ENCODE measurements around the gene GABPB2. TPM values are rescaled to one million over a fixed set of nuclear protein-coding genes. Genes with fewer than 3 reads are reported as not detected.

The GABPB2 gene
- total and polyA plus RNA-seq, 9 donors = 3.7 to 8.2 (median 4.9) TPM

DNA sequence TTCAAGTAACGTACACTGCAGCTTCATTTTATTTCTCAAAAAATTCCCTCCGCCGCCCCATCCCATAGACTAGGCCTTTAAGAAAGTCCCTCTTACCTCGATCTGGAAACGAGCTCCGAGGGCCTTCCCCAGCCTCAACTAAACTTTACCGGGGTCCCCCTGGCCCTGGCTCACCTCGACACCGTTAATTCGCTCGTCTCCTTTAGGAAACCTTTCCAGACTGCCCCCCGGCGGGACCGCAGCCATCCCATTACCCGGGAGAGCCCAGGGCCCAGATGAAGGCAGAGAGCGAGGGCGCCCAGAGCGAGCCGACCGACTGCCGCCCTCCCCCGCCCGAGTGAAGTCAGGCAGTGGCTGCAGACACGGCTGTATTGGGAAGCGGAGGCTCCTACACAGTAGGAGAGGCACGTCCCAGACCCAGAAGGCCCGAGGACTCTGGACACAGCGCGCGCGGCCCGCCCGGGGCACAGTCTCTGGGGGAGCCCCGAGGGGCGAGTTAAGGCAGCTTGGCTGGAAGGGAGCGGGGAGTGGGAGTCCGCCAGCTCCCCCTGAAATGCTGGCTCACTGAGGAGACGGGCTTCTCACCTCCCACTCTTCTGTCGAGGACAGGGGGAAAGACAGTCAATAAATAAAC is 61.3 kb downstream of the GABPB2 start:
- Histone ChIP-seq H3K27me3 (ENCODE audit: control insufficient read depth, insufficient read depth, low read length) (no peaks in the 10 kb centered on the region), H3K36me3 (ENCODE audit: control insufficient read depth, insufficient read depth, low read length) (peaks cover 37% of the 10 kb centered on the region), H3K4me1 (ENCODE audit: control insufficient read depth, insufficient read depth, low read length) (peaks cover 24% of the 10 kb centered on the region), H3K9me3 (replicated peaks; ENCODE audit: control insufficient read depth, low read depth, low read length) (no peaks in the 10 kb centered on the region), H3K27ac (ENCODE audit: low read length) (peak overlapping the region; percentile 74), H3K4me3 (ENCODE audit: low read length) (peak overlapping the region; percentile 41)
- 12% methylated on average over 32 of the region's 39 CpGs for WGBS (ENCODE audit: insufficient coverage)
- peak; percentile 65 for DNase-seq

DNA sequence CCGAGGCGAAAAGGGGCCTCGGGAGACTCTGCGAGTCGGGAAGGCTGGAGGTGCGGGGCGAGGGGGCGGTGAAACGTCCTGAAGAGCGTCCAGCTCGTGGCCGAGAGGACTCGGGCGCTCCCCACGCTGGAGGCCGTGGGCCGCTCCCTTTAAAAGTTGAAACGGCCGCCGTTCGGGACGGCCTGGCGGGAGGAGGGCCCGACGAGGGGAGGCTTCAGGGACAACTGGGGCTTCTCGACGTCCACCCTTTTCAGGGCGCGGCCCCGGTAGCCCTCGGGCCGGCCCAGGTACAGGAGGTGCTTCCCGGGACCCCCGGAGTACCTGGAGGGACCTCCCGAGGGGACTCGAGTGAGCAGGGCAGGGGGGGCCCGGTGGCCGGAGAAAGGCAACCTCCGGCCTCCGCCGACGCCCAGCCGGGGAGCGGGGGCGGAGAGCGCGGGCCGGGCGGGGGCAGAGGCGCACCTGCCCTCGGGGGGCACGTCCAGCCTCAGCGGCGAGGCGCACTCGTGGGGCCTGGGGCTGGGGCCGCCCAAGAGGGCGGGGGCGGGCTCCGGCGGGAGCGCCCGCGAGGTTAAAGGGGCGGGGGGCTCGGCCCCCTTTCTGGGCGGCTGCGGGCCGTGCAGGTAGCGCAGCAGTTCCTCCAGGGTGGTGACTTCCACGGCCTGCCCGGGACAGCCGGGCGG is 61.9 kb downstream of the GABPB2 start:
- no peak for DNase-seq
- Histone ChIP-seq H3K27ac (ENCODE audit: low read length) (peak overlapping the region; percentile 74), H3K4me3 (ENCODE audit: low read length) (no peak overlapping the region), H3K36me3 (ENCODE audit: control insufficient read depth, insufficient read depth, low read length) (peaks cover 42% of the 10 kb centered on the region), H3K27me3 (ENCODE audit: control insufficient read depth, insufficient read depth, low read length) (no peaks in the 10 kb centered on the region), H3K4me1 (ENCODE audit: control insufficient read depth, insufficient read depth, low read length) (peaks cover 24% of the 10 kb centered on the region), H3K9me3 (replicated peaks; ENCODE audit: control insufficient read depth, low read depth, low read length) (no peaks in the 10 kb centered on the region)
- WGBS (ENCODE audit: insufficient coverage) = 40% methylated on average over 62 of the region's 74 CpGs

DNA sequence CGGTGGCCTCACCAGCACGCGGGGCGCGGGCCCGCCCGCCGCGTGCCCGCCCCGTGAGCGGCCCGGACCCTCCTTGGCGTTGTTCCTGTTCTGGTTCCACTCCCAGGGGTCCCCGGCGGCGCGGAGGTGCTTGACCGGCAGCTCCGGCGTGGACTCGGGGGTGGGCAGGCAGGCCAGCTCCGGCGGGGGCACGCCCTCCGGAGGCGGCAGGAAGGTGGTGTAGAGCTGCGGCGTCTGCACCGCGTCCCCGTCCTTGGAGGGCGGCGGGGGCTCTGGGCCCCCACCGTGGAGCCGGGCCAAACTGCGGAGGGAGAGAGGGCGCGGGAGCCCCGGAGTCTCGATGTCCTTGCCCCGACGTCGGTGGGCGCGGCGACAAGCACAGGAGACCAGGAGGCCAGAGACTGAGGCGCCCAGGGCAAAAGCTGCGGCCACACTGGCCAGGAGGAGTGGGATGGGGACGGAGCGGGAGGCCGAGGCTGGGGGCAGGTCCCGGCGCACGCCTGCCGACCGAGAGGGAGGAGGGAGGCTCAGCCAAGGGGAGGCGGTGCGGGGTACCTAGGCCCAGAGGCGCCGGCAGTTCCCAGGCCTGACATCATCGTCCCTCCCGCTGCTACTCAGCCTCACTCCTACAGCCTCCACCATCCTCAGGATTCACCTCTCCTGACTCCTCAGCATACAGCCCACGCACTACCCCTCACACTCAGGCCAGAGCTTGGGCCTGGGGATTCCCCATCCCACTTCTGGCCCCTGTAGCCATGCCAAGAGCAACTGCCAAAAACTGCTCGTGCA is 62.7 kb downstream of the GABPB2 start:
- DNase-seq = peak; percentile 44

DNA sequence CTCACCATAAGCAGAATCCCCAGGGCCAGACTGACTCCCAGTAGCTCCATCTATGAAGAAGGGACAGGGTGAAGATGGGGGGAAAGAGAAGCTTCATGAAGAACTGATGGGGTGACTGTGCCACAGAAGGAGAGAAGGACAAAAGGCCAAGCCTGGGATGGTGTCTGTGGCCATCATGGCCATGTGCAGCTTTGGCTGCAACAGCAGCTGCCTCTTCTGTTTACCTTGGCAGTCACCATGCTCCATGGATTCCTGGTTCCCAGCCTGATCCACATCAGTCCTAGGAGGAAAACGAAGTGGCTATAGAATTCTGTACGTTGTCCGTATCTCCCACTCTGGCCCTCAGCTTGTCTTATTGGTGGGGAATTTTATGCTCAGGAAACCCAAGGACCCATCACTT is 63.8 kb downstream of the GABPB2 start:
- Histone ChIP-seq H3K36me3 (ENCODE audit: control insufficient read depth, insufficient read depth, low read length) (peaks cover 60% of the 10 kb centered on the region), H3K27me3 (ENCODE audit: control insufficient read depth, insufficient read depth, low read length) (no peaks in the 10 kb centered on the region), H3K27ac (ENCODE audit: low read length) (no peak overlapping the region), H3K4me1 (ENCODE audit: control insufficient read depth, insufficient read depth, low read length) (peaks cover 24% of the 10 kb centered on the region), H3K9me3 (replicated peaks; ENCODE audit: control insufficient read depth, low read depth, low read length) (no peaks in the 10 kb centered on the region), H3K4me3 (ENCODE audit: low read length) (no peak overlapping the region)
- no CpG with 5 or more reads among the region's 3 CpGs for WGBS (ENCODE audit: insufficient coverage)
- no peak for DNase-seq

More for the DNA sequence above, 62.7 kb downstream of the GABPB2 start:
- H3K27me3 ChIP-seq (ENCODE audit: control insufficient read depth, insufficient read depth, low read length) = no peaks in the 10 kb centered on the region
- WGBS (ENCODE audit: insufficient coverage) = 51% methylated on average over 57 of the region's 65 CpGs
- H3K4me3 ChIP-seq (ENCODE audit: low read length) = no peak overlapping the region
- no peak overlapping the region for H3K27ac ChIP-seq (ENCODE audit: low read length)
- peaks cover 24% of the 10 kb centered on the region for H3K4me1 ChIP-seq (ENCODE audit: control insufficient read depth, insufficient read depth, low read length)
- H3K9me3 ChIP-seq (replicated peaks; ENCODE audit: control insufficient read depth, low read depth, low read length) = no peaks in the 10 kb centered on the region
- peaks cover 49% of the 10 kb centered on the region for H3K36me3 ChIP-seq (ENCODE audit: control insufficient read depth, insufficient read depth, low read length)

GRCh38 chr1:151134991-151135390 is 64.4 kb downstream of the GABPB2 start:
- WGBS (ENCODE audit: insufficient coverage) = 94% methylated on average over 7 of the region's 7 CpGs
- Histone ChIP-seq H3K27ac (ENCODE audit: low read length) (no peak overlapping the region), H3K36me3 (ENCODE audit: control insufficient read depth, insufficient read depth, low read length) (peaks cover 66% of the 10 kb centered on the region), H3K27me3 (ENCODE audit: control insufficient read depth, insufficient read depth, low read length) (no peaks in the 10 kb centered on the region), H3K9me3 (replicated peaks; ENCODE audit: control insufficient read depth, low read depth, low read length) (no peaks in the 10 kb centered on the region), H3K4me1 (ENCODE audit: control insufficient read depth, insufficient read depth, low read length) (peaks cover 24% of the 10 kb centered on the region), H3K4me3 (ENCODE audit: low read length) (no peak overlapping the region)
- no peak for DNase-seq

GRCh38 chr1:151135433-151136385 is 65.1 kb downstream of the GABPB2 start:
- peaks cover 71% of the 10 kb centered on the region for H3K36me3 ChIP-seq (ENCODE audit: control insufficient read depth, insufficient read depth, low read length)
- 93% methylated on average over 5 of the region's 12 CpGs for WGBS (ENCODE audit: insufficient coverage)
- H3K9me3 ChIP-seq (replicated peaks; ENCODE audit: control insufficient read depth, low read depth, low read length) = no peaks in the 10 kb centered on the region
- peaks cover 23% of the 10 kb centered on the region for H3K4me1 ChIP-seq (ENCODE audit: control insufficient read depth, insufficient read depth, low read length)
- H3K27ac ChIP-seq (ENCODE audit: low read length) = no peak overlapping the region
- H3K27me3 ChIP-seq (ENCODE audit: control insufficient read depth, insufficient read depth, low read length) = no peaks in the 10 kb centered on the region
- H3K4me3 ChIP-seq (ENCODE audit: low read length) = no peak overlapping the region
- DNase-seq = no peak

- no peaks in the 10 kb centered on the region for H3K27me3 ChIP-seq (ENCODE audit: control insufficient read depth, insufficient read depth, low read length)
- no peaks in the 10 kb centered on the region for H3K9me3 ChIP-seq (replicated peaks; ENCODE audit: control insufficient read depth, low read depth, low read length)
- no peak for DNase-seq
- WGBS (ENCODE audit: insufficient coverage) = 100% methylated on average over 1 of the region's 7 CpGs
- H3K4me1 ChIP-seq (ENCODE audit: control insufficient read depth, insufficient read depth, low read length) = peaks cover 13% of the 10 kb centered on the region
- H3K36me3 ChIP-seq (ENCODE audit: control insufficient read depth, insufficient read depth, low read length) = peaks cover 84% of the 10 kb centered on the region
- no peak overlapping the region for H3K27ac ChIP-seq (ENCODE audit: low read length)
- H3K4me3 ChIP-seq (ENCODE audit: low read length) = no peak overlapping the region
Observed at GRCh38 chr1:151137789-151138188, 67.2 kb downstream of the GABPB2 start.

- H3K27me3 ChIP-seq (ENCODE audit: control insufficient read depth, insufficient read depth, low read length) = no peaks in the 10 kb centered on the region
- peak; percentile 87 for DNase-seq
- H3K9me3 ChIP-seq (replicated peaks; ENCODE audit: control insufficient read depth, low read depth, low read length) = no peaks in the 10 kb centered on the region
- peaks cover 44% of the 10 kb centered on the region for H3K4me1 ChIP-seq (ENCODE audit: control insufficient read depth, insufficient read depth, low read length)
- H3K4me3 ChIP-seq (ENCODE audit: low read length) = peak overlapping the region; percentile 8
- peak overlapping the region; percentile 95 for H3K27ac ChIP-seq (ENCODE audit: low read length)
- 60% methylated on average over 1 of the region's 5 CpGs for WGBS (ENCODE audit: insufficient coverage)
- H3K36me3 ChIP-seq (ENCODE audit: control insufficient read depth, insufficient read depth, low read length) = peaks cover 50% of the 10 kb centered on the region
Observed at GRCh38 chr1:151142411-151143056, 72.0 kb downstream of the GABPB2 start.

GRCh38 chr1:151143057-151143435 is 72.5 kb downstream of the GABPB2 start:
- peak; percentile 74 for DNase-seq
- Histone ChIP-seq H3K9me3 (replicated peaks; ENCODE audit: control insufficient read depth, low read depth, low read length) (no peaks in the 10 kb centered on the region), H3K4me1 (ENCODE audit: control insufficient read depth, insufficient read depth, low read length) (peaks cover 47% of the 10 kb centered on the region), H3K4me3 (ENCODE audit: low read length) (no peak overlapping the region), H3K27me3 (ENCODE audit: control insufficient read depth, insufficient read depth, low read length) (no peaks in the 10 kb centered on the region), H3K27ac (ENCODE audit: low read length) (peak overlapping the region; percentile 95), H3K36me3 (ENCODE audit: control insufficient read depth, insufficient read depth, low read length) (peaks cover 45% of the 10 kb centered on the region)
- WGBS (ENCODE audit: insufficient coverage) = 10% methylated on average over 2 of the region's 7 CpGs
